Activated naive CD4-positive, alpha-beta T cell treated with anti-CD3 and anti-CD28 coated beads, Interleukin-2, amount 50 U/mL, for 16 hours (primary cell): ENCODE results near the gene SLC26A1.

Experiments
- DNase-seq: peaks from one replicate; pipeline ENCODE4 v3.0.0-alpha.2; 2020

Gene SLC26A1

GRCh38 chr4:964346-965025 lies 28.7 kb downstream of the SLC26A1 start:
- no peak for DNase-seq

- no peak for DNase-seq
Observed at GRCh38 chr4:963276-964225, 29.7 kb downstream of the SLC26A1 start.

- DNase-seq = no peak
Observed at GRCh38 chr4:962231-963208, 30.7 kb downstream of the SLC26A1 start.

GRCh38 chr4:961351-962230 lies 31.6 kb downstream of the SLC26A1 start:
- no peak for DNase-seq

GRCh38 chr4:960636-961350 lies 32.4 kb downstream of the SLC26A1 start:
- no peak for DNase-seq

GRCh38 chr4:960140-960635 lies 33.0 kb downstream of the SLC26A1 start:
- DNase-seq = no peak

- DNase-seq = no peak
Observed at GRCh38 chr4:959338-960139, 33.7 kb downstream of the SLC26A1 start.

- no peak for DNase-seq
Observed at GRCh38 chr4:958696-959337, 34.4 kb downstream of the SLC26A1 start.

- peak; percentile 8 for DNase-seq
Observed at GRCh38 chr4:958314-958665, 34.9 kb downstream of the SLC26A1 start.

- DNase-seq = peak; percentile 9
Observed at GRCh38 chr4:957581-958313, 35.5 kb downstream of the SLC26A1 start.

GRCh38 chr4:957231-957580 lies 36.0 kb downstream of the SLC26A1 start:
- DNase-seq = peak; percentile 4

- DNase-seq = no peak
Observed at GRCh38 chr4:956531-957230, 36.5 kb downstream of the SLC26A1 start.

GRCh38 chr4:955931-956381 lies 37.2 kb downstream of the SLC26A1 start:
- no peak for DNase-seq

GRCh38 chr4:955161-955921 lies 37.9 kb downstream of the SLC26A1 start:
- peak; percentile 4 for DNase-seq

- no peak for DNase-seq
Observed at GRCh38 chr4:954211-955020, 38.8 kb downstream of the SLC26A1 start.

GRCh38 chr4:953574-953915 lies 39.7 kb downstream of the SLC26A1 start:
- no peak for DNase-seq
